ENCODE results near the gene STPG2.

DNA sequence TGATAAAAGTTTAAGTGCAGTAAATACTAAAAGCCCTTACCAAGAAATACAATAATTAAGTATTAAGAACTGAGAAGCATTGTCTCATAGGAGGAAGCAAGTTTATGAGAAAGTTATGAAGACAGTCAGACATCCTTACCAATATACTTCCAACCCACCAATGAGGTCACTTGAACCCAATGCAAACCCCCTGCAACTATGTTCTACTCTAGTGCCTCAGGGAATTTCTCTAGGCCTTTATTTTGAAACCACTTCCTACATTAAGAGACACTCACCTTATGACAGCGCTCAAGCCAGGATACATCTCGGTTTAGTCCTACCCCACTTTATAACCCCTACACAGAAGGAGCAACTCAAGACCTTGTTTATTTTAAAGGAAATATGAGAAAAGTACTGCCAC, 61.3 kb downstream of the STPG2 start:
- TF ChIP-seq, protein P1, sequence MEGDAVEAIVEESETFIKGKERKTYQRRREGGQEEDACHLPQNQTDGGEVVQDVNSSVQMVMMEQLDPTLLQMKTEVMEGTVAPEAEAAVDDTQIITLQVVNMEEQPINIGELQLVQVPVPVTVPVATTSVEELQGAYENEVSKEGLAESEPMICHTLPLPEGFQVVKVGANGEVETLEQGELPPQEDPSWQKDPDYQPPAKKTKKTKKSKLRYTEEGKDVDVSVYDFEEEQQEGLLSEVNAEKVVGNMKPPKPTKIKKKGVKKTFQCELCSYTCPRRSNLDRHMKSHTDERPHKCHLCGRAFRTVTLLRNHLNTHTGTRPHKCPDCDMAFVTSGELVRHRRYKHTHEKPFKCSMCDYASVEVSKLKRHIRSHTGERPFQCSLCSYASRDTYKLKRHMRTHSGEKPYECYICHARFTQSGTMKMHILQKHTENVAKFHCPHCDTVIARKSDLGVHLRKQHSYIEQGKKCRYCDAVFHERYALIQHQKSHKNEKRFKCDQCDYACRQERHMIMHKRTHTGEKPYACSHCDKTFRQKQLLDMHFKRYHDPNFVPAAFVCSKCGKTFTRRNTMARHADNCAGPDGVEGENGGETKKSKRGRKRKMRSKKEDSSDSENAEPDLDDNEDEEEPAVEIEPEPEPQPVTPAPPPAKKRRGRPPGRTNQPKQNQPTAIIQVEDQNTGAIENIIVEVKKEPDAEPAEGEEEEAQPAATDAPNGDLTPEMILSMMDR (IDR thresholded peaks at IDR 0.05; ENCODE audit: extremely low read depth in 1 of 2, insufficient read depth in 1 of 2, low read depth in 1 of 2, low read length in 2 of 2), result no peak
- no peak for TF ChIP-seq JUN (IDR thresholded peaks at IDR 0.05; ENCODE audit: borderline replicate concordance, insufficient read depth, insufficient read length, low read depth)
- no peak for TF ChIP-seq EZH2 (IDR thresholded peaks at IDR 0.05; ENCODE audit: borderline replicate concordance, low read depth, low read length, severe bottlenecking)
- TF ChIP-seq POLR2A (IDR thresholded peaks at IDR 0.05; ENCODE audit: low read depth, low read length), result no peak
- TF ChIP-seq POLR2AphosphoS5 (IDR thresholded peaks at IDR 0.05; ENCODE audit: insufficient read depth, low read depth, low read length), result no peak
- TF ChIP-seq, protein P2, sequence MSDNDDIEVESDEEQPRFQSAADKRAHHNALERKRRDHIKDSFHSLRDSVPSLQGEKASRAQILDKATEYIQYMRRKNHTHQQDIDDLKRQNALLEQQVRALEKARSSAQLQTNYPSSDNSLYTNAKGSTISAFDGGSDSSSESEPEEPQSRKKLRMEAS (IDR thresholded peaks at IDR 0.05; ENCODE audit: insufficient read depth, insufficient read length), result no peak
- TF ChIP-seq MYC (IDR thresholded peaks at IDR 0.05; ENCODE audit: low read depth, low read length), result no peak
- no peak for TF ChIP-seq FOS (IDR thresholded peaks at IDR 0.05; ENCODE audit: borderline replicate concordance, insufficient read depth, low read length)

Data from endothelial cell of umbilical vein (primary cell).